ENCODE measurements around the gene DCLK1. TPM values are rescaled to one million over a fixed set of nuclear protein-coding genes. Genes with fewer than 3 reads are reported as not detected.

Gene DCLK1
- 5.5 and 6.7 TPM in 2 replicates for total RNA-seq (2014; rRNA removed; shearing (Covaris generic))
- polyA plus RNA-seq (2014; cell fraction: nucleus; rRNA removed): 5.8 and 7.0 TPM in 2 replicates

DNA sequence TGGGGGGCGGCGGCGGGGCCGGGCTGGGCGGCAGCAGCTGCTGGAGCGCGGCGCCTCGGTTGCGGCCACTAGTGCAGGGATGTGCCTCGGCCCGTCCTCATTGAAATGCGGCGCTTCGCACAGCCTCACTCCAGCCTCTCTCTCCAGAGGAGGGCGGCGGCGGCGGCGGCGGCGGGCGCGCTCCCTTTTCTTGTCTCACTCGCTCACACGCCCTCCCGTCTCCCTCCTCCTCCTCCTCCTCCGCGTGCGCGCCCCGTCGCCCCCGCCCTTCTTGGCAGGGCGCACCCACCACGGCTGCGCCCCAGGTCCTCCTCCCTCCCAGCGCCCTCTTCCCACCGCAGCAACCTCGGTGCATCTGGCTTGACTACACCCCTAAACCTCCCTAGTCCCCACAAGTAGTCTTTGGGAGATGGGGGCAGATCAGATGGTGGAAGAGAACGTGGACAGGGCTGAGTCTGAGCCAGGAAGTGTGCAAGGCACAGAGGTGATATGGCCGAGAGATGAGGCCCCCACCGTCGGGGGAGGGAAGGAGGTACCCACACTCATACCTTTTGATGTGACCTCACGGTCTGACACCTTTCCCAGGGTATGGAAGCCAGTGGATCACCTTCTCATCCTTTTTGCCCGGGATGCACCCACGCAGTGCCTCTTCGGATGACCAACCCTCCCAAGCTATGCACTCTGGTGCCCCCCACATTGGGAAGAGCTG lies at the start of gene DCLK1:
TSS of gene DCLK1 (minus strand) at position 161 of the 709 bp plus-strand sequence.
- no peak for DNase-seq (ENCODE audit: extremely low read depth, low read depth)

GRCh38 chr13:36175621-36176020 lies 44.4 kb upstream of the DCLK1 start:
- no peak for DNase-seq (ENCODE audit: extremely low read depth, low read depth)

- DNase-seq (ENCODE audit: extremely low read depth, low read depth): no peak
Measured at GRCh38 chr13:36174923-36175322, 43.7 kb upstream of the DCLK1 start.

DNA sequence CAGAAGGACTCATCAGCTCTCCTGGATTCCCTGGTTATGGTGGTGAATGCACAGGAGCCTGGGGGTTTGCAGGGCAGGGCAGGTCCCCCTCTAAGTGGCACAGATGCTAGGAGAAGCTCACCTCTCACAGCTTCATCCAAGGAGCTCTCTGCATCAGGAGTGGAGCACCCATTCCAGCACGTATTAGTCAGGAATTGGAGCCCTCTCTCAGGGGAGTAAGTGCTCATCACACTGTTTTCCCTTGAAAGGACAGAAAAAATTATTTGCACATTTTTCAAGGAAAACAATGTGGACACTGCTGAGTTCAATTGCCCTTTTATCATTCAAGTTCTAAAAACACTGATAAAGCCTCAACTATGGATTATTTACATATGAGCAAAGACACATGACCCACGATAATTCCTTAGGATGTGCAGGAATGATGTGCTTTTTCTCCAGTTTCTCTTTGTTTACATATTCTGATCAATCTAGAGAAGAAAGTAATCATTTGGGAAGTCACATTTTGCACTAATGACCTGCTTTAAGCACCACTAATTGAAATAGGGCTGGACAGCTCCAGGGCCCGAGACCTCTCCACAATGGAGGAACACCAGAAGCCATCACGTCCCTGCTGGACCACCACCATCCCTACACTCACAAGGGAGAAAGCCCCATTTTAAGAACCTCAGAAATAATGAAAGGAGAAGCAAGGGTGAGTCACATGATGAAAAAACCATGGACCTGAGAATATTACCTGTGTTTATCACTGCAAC lies 42.6 kb upstream of the DCLK1 start:
- no peak for DNase-seq (ENCODE audit: extremely low read depth, low read depth)

DNA sequence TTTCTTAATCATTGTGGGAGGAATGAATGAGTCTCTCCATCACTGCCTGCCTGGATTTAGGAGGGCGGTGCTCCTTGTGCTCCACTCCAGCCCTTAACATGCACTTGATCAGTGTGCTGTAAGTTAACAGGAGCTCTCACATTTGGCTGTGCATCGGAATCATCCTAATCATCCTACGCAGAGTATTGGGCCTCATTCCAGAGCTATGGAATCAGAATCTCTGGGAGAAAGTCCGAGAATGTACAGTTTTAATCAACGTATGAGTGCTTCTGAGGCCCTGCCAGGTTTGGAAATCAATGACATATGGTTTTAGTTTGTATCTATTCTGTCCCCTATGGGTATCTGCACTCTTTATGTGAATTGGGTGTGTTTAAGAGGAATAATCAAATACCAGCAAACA lies 34.9 kb upstream of the DCLK1 start:
- DNase-seq (ENCODE audit: extremely low read depth, low read depth): no peak

GRCh38 chr13:36163809-36164308 lies 32.7 kb upstream of the DCLK1 start:
- no peak for DNase-seq (ENCODE audit: extremely low read depth, low read depth)

GRCh38 chr13:36163286-36163685 lies 32.1 kb upstream of the DCLK1 start:
- DNase-seq (ENCODE audit: extremely low read depth, low read depth): no peak

DNA sequence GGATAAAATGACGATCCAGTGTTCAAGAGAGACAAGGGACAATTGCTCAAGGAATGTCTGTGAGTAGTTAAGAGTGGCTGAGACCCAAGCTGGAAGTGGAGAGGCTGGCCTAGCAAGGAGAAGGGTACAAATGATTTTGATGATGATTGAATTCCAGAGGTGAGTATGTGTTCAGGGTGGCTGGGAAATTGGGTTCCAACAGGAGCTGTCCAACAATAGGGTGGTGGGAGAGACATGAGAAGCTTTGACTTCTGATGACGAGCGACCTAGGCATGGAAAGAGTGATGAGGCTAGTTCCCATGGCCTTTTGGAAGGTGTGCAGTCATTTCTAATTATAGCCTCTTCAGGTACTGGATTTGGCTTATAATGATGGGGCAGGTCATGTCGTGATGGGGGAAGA lies 29.1 kb upstream of the DCLK1 start:
- no peak for DNase-seq (ENCODE audit: extremely low read depth, low read depth)

- no peak for DNase-seq (ENCODE audit: extremely low read depth, low read depth)
Measured at GRCh38 chr13:36158611-36159010, 27.4 kb upstream of the DCLK1 start.

GRCh38 chr13:36157480-36157879 lies 26.3 kb upstream of the DCLK1 start:
- no peak for DNase-seq (ENCODE audit: extremely low read depth, low read depth)

GRCh38 chr13:36154567-36155291 lies 23.5 kb upstream of the DCLK1 start:
- no peak for DNase-seq (ENCODE audit: extremely low read depth, low read depth)

DNA sequence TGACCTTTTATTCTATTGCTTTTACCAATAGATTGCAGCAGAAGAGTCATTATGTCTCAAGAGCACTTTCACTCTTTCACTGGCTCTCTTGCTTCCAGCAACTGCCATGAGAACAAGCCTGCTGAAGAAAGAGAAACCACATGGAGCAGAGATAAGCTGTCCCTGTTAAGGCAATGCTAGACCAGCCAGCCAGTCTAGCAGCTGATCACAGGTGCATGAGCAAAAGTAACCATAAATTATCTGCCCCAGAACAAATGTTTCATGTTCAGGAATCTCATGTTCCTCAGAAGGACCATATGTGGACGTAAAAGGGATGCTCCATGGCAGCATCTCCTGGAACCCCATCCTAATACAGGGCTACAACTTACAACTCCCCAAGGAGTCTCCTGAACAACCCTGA lies 20.4 kb upstream of the DCLK1 start:
- no peak for DNase-seq (ENCODE audit: extremely low read depth, low read depth)

GRCh38 chr13:36148446-36148845 lies 17.3 kb upstream of the DCLK1 start:
- DNase-seq (ENCODE audit: extremely low read depth, low read depth): no peak

DNA sequence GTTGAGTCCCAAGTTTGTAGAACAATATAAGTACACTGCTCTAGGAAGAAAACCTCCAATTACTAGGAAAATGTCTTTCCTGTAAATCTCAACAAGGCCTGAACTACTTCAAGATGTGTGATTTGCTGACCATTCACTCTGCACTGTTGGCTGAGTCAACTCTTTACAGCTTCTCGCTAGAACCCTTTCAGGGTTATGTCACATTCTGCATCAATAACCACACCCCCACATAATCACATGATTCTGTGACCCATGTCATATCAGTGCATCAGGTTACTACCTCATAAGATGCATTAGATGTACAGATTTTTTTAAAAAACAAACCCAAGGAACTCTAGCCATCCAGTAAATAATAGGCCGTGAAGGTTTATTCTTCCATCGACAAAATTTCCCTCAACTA lies 16.1 kb upstream of the DCLK1 start:
- DNase-seq (ENCODE audit: extremely low read depth, low read depth): no peak

DNA sequence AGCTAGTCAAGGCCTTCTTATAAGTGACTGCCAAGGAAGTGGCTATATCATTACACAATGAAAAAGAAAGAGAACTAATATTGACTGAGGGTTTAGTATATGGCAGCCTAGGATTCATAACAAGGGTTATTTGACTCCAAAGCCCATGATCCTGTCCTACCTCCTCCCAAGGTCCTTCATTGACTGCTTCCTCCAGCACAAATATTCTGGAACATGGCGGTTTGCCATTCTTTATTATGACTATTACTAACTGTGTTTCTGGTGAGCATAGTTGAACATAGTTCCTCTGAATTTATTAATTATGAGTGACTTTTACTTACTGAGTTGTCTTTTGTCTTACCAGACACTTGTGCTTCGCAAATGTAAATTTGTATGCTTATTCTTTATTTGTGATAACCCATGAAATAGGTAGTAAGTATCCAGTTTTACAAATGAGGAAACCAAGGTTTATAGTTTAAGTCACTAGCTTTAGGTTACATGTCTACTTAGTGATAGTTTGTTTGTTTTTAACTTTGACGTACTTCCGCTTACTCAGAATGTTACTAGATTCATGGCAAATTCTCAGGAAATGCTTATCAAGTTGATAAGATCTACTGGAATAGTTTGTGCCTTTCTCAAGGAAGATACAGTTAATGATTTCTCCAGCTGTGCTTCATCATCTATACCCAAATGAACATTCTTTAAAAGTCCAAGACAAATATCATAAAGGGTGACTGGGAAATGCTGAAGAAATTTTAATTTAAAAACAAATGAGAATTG lies 15.5 kb upstream of the DCLK1 start:
- no peak for DNase-seq (ENCODE audit: extremely low read depth, low read depth)

GRCh38 chr13:36143738-36144137 lies 12.6 kb upstream of the DCLK1 start:
- no peak for DNase-seq (ENCODE audit: extremely low read depth, low read depth)

DNA sequence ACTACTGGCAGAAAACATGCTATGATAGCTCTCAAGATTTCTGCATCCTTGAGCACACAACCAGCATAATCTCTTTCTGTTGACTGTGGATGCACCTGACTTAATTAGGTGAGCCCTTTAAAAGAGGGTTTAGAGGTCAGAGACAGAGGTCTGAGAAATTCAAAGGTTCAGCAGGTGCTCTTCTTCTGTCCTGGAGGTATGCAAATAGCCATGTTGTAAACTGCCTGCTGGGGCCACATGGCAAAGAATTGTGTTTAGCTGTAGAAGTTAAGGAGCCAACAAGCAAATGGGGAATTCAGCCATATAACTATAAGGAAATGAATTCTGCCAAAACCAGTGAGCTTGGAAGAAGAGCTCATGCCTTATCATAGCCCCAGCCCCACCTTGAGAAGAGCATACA lies 11.6 kb upstream of the DCLK1 start:
- DNase-seq (ENCODE audit: extremely low read depth, low read depth): no peak

GRCh38 chr13:36135876-36136275 lies 4.7 kb upstream of the DCLK1 start:
- DNase-seq (ENCODE audit: extremely low read depth, low read depth): no peak

DNA sequence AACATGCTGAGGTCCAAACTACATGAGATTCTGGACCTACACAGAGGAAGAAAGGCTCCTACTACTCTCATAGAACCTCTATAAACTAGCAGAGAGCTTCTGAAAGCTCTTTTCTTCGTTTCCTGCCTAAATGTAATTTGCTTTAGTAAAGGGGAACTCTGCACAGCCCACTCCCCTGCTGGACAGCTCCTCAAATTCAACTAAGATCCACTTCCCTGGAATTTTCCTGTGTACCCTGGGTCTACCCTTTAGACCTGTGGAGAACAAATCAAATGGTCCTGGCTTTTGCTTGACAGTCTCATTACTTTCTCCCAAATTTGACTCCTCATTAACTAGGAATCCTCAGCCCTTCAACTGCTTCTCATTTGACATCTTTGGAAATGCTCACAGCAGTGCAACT lies 3.5 kb upstream of the DCLK1 start:
- no peak for DNase-seq (ENCODE audit: extremely low read depth, low read depth)

- no peak for DNase-seq (ENCODE audit: extremely low read depth, low read depth)
Measured at GRCh38 chr13:36133950-36134626, 2.9 kb upstream of the DCLK1 start.
